Activated T-cell treated with anti-CD3 and anti-CD28 coated beads for 4 hours (primary cell): ENCODE results near the gene ITPR1.
"Not testable (repeated sequence)": the region's sequence is repeated elsewhere in the genome, so short reads cannot be mapped to it uniquely, and the experiment has no call there.

ENCODE experiments used
- DNase-seq: peaks from one replicate; pipeline ENCODE4 v3.0.0-alpha.2; 2020

ITPR1 gene

DNA sequence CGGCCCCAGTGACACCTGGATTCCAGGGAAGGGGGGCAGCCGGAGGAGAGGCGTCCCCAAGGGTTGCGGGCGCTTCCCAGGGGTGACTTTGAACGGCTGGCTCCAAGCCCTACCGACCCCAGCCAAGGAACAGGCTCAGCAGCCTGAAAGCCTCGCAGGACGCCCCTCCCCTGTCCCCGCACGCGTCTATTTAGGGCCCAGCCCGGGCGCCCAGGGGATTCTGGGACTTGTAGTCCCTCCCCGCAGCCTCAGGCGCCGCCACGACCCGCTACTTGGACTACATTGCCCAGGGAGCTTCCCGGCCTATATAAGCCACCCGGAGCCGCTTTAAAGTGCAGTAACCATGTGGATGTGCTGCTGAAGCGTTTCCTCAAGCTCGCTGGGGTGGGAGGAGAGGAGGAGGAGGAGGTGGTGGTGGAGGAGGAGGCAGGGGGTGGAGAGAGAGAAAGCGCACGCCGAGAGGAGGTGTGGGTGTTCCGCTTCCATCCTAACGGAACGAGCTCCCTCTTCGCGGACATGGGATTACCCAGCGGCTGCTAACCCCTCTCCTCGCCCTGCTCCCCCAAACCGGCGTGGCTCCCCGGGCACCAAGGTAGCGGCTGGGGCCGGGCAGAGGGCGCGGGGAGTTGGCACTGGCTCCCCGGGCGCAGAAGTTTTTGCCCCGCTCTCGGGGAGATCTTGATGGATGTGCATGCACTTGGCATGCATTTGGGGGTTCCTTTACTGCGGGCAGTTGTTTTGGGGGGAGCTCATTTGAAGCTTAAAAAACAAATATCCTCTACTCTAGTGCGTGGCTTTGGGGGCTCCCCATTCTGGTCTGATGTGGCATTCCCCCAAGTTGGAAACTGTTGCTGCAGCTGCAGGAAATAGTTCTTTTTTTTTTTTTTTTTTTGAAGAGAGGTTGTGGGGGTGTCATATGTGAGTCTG is at the start of gene ITPR1:
TSS of gene ITPR1 (plus strand) at position 335 of the 927 bp plus-strand sequence. CDS start 23,144 bp downstream, outside the sequence.
- peak; percentile 98 for DNase-seq

DNA sequence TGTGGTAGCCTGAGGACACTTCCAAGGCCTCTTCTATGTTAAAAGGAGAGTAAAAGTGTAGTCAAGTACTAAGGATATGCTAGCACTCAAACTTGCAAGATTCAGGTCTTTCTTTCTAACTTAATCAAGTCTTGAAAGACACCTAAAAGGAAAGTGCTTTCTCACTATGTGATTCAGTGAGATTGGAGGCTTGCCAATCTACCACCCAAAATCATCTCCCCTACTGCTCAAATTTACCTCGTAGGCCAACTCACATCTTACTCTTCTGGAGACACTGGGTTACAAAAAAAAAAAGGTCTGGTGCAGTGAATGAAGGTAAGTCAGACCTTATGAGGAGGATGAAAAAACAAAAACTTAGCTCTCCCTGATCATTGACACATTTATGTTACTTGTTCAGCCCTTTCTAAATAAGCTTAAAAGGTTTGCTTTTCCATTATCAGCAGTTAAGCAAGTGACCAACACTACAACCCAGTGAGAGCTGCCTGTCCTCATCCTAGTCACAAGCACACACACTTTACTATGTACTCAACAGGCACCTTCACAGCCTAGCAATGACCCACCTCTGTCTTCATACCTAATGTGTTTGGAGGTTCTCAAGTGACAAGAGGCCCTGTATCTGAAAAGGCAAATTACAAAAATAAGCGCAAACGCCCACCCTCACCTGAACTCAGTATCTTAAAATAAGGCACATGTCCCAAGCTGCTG is 45.7 kb upstream of the ITPR1 start:
- no peak for DNase-seq

DNA sequence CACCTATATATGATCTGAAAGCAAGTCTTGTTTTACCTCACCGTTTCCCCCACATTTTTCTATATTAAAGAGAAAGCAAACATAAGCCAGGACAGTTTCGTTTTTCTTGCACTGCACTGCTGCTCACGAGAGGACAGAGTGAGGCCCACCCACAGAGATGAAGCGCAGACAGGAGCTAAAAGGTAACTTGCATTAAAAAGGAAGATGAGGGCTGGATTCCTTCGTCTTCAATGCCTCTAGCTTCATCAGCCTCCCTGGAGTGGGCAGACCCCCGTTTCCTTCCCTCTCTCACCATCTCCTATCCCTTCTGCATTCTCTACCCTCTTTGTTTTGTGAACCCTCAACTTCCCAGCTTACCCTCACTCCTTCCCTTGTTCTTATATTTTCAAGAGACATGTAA is 45.0 kb upstream of the ITPR1 start:
- no peak for DNase-seq

DNA sequence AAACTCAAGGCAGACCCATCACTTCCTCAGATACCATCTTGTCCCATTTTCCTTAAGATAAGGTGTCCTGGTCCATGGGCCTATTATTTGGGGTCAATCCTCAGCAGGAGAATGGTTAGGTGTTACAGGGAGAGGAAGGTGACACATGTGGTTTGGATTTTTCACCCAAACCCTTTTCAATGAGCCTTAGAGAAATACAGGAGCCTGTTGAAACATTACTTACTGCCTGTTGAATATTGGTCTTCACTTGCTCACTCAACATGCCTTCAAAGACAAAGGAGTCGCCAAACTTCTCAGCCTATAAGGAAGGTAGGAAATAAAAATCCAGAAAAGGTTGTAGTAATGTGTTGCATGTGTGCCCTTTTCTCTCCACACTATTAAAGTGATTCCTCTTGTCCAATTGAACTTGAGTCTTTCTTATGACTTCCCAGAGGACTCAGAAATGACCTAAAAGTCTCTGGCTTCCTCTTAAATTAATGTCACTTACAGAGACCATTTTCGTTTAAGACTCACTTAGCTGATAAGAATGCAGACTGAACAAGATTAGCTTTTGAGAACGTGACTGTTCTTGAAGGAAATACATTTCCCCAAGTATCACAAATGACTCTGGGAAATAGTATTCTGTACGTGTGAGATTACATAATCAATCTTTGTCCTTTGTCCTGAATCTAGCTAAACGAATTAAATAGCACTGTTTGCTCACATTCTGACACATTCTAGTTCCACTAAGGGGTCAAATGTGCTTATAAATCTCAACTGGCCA is 43.9 kb upstream of the ITPR1 start:
- DNase-seq = no peak

GRCh38 chr3:4454142-4454541 is 39.0 kb upstream of the ITPR1 start:
- DNase-seq = no peak

DNA sequence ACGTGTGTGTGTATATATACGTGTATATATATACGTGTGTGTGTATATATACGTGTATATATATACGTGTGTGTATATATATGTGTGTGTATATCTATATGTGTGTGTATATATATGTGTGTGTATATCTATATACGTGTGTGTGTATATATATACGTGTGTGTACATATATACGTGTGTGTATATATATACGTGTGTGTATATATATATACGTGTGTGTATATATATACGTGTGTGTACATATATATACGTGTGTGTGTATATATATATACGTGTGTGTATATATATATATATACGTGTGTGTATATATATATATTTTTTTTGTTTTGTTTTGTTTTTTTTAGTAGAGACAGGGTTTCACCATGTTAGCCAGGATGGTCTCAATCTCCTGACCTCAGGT is 36.4 kb upstream of the ITPR1 start:
- DNase-seq = not testable (repeated sequence)

DNA sequence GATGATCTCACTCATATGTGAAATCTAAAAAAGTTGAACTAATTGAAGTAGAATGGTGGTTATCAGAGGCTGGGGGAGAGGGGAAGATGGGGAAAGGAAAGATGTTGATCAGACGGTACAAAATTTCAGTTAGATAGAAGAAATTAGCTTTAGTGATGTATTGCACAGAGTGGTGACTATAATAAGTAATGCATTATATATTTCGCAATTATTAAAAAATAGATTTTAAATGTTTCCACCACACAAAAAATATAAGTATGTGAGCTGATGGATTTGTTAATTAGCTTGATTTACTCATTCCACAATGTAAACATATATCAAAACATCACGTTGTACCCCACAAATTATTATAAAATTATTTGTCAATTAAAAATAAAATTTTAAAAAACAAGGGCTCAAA is 34.2 kb upstream of the ITPR1 start:
- DNase-seq = no peak

GRCh38 chr3:4460334-4460733 is 32.8 kb upstream of the ITPR1 start:
- no peak for DNase-seq

DNA sequence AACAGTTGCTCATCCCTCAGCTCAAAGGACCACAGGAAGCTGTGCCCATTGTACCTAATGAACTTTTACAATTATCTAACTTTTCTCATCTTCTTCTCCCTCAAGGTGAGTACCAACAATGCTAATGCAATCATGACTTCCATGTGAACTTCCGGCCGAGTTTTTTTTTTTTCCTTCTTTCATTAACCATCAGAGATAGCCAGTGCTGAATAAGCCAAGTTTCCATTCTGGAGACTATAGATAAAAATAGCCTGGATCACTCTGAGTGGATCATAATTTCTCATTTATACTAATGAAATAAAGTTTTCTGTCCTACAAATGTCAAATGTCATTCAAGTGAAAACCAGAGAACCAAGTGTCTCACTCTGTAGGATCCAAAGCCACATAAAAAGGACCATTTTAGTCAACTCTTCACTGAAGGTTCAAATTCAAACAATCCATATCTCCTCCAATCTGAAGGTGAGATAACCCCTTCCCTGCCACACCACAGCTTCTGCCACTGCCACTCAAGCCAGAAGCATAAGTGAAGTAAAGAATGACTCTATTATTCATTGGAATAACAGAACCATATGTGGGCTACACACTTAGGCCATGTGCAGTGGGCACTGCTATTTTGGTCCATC is 31.6 kb upstream of the ITPR1 start:
- no peak for DNase-seq

DNA sequence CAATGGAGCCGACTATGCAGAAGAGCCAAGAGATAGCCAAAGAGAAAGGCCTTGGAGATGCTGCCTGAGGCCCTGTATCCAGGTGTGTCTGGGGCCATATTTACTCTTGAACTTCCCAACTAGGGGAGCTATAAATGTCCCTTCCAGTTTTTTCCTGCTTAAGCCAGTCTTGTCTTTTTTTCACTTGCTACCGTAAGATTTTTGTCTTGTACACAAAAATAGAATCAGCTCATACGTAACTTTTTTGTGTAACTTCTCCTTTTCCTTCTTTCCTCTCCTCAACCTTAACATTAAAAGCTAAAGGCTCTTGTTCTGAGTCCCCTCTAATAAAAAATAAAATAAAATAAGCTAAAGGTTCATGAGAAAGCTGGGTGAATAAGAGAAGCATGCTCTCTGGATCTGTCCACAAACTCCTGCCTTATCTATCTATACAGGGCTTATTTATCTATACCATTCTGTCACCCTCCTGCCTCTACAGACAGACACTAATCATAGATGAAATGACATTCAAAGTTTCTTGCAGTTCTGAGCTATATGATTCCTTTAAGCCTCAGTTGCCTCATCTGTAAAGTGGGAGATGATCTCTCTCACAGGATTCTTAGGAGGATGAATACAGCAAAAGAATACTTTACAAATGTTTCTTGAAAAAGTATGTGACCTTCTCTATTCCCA is 30.6 kb upstream of the ITPR1 start:
- no peak for DNase-seq

DNA sequence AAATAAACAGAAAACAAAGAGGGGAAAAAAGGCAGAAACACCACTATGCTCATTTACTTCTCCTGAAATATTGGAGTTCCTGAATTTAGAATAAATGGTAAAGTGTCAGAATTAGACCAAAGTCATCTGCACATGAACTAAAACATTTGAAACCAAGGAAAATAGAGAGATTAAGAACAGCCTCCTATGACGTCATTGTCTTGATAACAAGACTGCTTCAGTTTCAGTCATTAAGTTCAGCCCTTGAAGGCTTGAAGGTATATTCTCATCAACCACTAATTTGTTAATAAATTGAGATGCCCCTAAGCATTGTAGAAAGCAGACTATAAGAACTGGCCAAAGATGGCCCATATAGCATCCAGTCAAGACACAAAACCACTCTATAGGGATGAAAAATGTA is 28.6 kb upstream of the ITPR1 start:
- no peak for DNase-seq

GRCh38 chr3:4466741-4467521 is 26.2 kb upstream of the ITPR1 start, which contains the start of gene SUMF1:
Gene SUMF1, minus strand, starts transcription at chr3:4467269. Its CDS starts 24 bp downstream, at chr3:4467245.
- peak; percentile 61 for DNase-seq

DNA sequence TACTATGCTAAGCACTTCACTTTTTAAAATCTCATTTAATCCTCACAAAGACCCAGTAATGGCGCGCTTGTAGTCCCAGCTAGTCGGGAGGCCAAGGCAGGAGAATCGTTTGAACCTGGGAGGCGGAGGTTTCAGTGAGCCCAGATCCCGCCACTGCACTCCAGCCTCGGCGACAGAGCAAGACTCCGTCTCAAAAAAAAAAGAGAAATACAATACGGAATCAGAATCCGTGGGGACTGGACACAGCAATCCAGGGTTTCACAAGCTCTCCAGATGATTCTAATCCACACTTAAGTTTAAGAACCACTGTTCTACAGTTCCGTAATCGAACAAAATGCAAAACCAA is 25.7 kb upstream of the ITPR1 start:
- no peak for DNase-seq

DNA sequence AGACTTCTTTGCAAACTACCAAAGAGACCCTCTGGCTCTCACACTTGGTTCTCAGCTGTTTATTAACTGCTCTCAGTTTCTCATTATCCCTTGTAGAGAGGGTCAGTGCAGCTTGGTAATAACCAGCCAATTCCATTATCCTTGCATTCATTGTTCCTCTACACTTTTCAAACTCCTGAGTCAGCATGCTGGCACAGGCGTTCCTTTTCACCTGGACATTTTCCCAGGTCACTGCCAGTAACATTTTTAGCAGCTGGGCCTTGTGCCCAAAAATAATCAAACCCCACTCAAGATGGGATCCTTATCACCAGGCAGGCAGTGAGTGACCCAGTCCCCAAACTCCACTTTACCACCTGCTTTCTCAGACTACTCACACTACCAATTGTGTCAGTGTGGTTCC is 21.2 kb upstream of the ITPR1 start:
- DNase-seq = no peak

GRCh38 chr3:4472312-4472711 is 20.8 kb upstream of the ITPR1 start:
- no peak for DNase-seq

GRCh38 chr3:4472766-4473165 is 20.4 kb upstream of the ITPR1 start:
- no peak for DNase-seq

GRCh38 chr3:4474683-4475490 is 18.3 kb upstream of the ITPR1 start:
- no peak for DNase-seq

- DNase-seq = no peak
These were observed 17.3 kb upstream of the ITPR1 start for GRCh38 chr3:4475804-4476203.

DNA sequence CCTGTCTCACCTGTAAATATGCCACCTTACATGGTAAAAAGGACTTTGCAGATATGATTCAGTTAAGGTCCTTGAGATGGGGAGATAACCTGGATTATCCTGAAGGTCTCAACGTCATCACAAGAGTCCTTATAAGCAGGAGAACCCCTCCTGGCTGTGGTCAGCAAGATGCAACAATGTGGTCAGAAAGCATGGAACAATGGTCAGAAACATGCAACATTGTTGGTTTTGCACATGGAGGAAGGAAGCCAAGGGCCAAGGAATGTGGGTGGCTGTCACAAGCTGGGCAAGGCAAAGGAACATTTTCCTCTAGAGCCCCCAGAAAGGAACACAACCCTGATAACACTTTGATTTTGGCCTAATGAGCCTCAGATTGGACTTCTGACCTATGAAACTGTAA is 16.7 kb upstream of the ITPR1 start:
- no peak for DNase-seq

DNA sequence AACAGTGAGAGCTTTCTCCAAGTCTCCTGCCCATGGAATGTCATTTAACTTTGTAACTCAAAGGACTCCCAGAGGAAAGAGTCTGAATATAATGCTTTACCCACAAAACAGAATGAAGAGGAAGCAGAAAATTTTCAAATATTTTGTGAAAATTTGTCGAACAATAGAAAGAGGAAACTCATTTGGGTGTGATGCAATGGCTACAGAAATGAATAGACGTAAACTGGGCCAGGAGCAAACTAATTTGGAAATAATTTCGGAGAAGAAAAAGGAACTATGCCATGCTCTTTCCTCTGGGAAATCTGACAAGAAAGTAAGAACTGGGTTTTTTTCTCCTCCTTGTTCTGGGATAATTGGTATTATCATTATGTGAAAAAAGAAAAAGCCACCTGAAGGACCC is 14.9 kb upstream of the ITPR1 start:
- DNase-seq = no peak

- DNase-seq = no peak
These were observed 1.3 kb upstream of the ITPR1 start for GRCh38 chr3:4491855-4492207.
